ENCODE data around the gene PBX4. TPM values are rescaled to one million over a fixed set of nuclear protein-coding genes. Genes with fewer than 3 reads are reported as not detected.
A peak's percentile ranks its signal among the peaks of the same experiment; 100 is the strongest.

The PBX4 gene
- total RNA-seq, 1 donor from 2014 or later, result 0.53 TPM

GRCh38 chr19:19563348-19563848, 55.1 kb downstream of the PBX4 start:
- DNase-seq (ENCODE audit: low read depth) (no peak), FAIRE-seq (no peak)
- Histone ChIP-seq H3K4me3 (ENCODE audit: low read depth, low read length) (no peak overlapping the region), H3K27me3 (ENCODE audit: control insufficient read depth, insufficient read depth, low read length) (no peaks in the 10 kb centered on the region), H3K36me3 (ENCODE audit: control insufficient read depth, insufficient read depth, low read length) (no peaks in the 10 kb centered on the region)
- no peak for TF ChIP-seq CTCF (IDR thresholded peaks at IDR 0.05; ENCODE audit: insufficient read depth, low read length, severe bottlenecking)

- no peak overlapping the region for H3K4me3 ChIP-seq (ENCODE audit: low read depth, low read length)
- DNase-seq (ENCODE audit: low read depth), result no peak
- TF ChIP-seq CTCF (IDR thresholded peaks at IDR 0.05; ENCODE audit: insufficient read depth, low read length, severe bottlenecking), result no peak
These were observed 55.7 kb downstream of the PBX4 start for GRCh38 chr19:19562665-19563347.

GRCh38 chr19:19561946-19562664, 56.4 kb downstream of the PBX4 start:
- no peak for FAIRE-seq

More at GRCh38 chr19:19562665-19563347, 55.7 kb downstream of the PBX4 start:
- H3K27me3 ChIP-seq (ENCODE audit: control insufficient read depth, insufficient read depth, low read length), result no peaks in the 10 kb centered on the region
- FAIRE-seq, result peak; percentile 80
- H3K36me3 ChIP-seq (ENCODE audit: control insufficient read depth, insufficient read depth, low read length), result no peaks in the 10 kb centered on the region

GRCh38 chr19:19559931-19560330, 58.6 kb downstream of the PBX4 start:
- Histone ChIP-seq H3K27me3 (ENCODE audit: control insufficient read depth, insufficient read depth, low read length) (no peaks in the 10 kb centered on the region), H3K36me3 (ENCODE audit: control insufficient read depth, insufficient read depth, low read length) (no peaks in the 10 kb centered on the region), H3K4me3 (ENCODE audit: low read depth, low read length) (no peak overlapping the region)
- no peak for TF ChIP-seq CTCF (IDR thresholded peaks at IDR 0.05; ENCODE audit: insufficient read depth, low read length, severe bottlenecking)
- DNase-seq (ENCODE audit: low read depth) (no peak), FAIRE-seq (no peak)

More at GRCh38 chr19:19561946-19562664, 56.4 kb downstream of the PBX4 start:
- H3K36me3 ChIP-seq (ENCODE audit: control insufficient read depth, insufficient read depth, low read length), result no peaks in the 10 kb centered on the region
- no peak overlapping the region for H3K4me3 ChIP-seq (ENCODE audit: low read depth, low read length)
- TF ChIP-seq CTCF (IDR thresholded peaks at IDR 0.05; ENCODE audit: insufficient read depth, low read length, severe bottlenecking), result no peak
- H3K27me3 ChIP-seq (ENCODE audit: control insufficient read depth, insufficient read depth, low read length), result no peaks in the 10 kb centered on the region
- DNase-seq (ENCODE audit: low read depth), result no peak

- no peak for TF ChIP-seq CTCF (IDR thresholded peaks at IDR 0.05; ENCODE audit: insufficient read depth, low read length, severe bottlenecking)
- no peak overlapping the region for H3K4me3 ChIP-seq (ENCODE audit: low read depth, low read length)
- no peaks in the 10 kb centered on the region for H3K36me3 ChIP-seq (ENCODE audit: control insufficient read depth, insufficient read depth, low read length)
- DNase-seq (ENCODE audit: low read depth) (no peak), FAIRE-seq (no peak)
- H3K27me3 ChIP-seq (ENCODE audit: control insufficient read depth, insufficient read depth, low read length), result no peaks in the 10 kb centered on the region
These were observed 59.9 kb downstream of the PBX4 start for GRCh38 chr19:19558636-19559035.
